ENCODE results near the gene TMEM255B.
"Not testable (repeated sequence)": the region's sequence is repeated elsewhere in the genome, so short reads cannot be mapped to it uniquely, and the experiment has no call there.

The TMEM255B gene

GRCh38 chr13:113820813-113821651 is 62.0 kb downstream of the TMEM255B start:
- no peak for DNase-seq

DNA sequence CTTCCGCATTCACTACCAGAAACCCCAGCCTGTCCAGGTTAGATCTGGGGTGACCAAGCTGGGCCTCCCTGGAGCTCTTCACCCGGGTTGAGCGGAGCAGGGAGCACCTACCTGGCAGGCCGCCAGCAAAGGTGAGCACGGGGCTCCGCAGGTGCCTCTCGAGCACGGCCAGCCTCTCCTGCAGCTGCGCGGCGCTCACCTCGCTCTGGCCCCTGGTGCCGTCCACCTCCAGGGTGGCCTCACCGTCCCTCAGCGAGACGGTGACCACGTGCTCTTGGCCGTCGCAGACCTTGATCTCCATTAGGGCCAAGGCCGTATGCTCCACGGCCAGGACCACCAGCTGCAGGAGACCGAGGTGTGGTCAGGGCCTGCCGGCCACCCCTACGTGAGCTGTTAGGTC is 62.8 kb downstream of the TMEM255B start:
- no peak for DNase-seq

DNA sequence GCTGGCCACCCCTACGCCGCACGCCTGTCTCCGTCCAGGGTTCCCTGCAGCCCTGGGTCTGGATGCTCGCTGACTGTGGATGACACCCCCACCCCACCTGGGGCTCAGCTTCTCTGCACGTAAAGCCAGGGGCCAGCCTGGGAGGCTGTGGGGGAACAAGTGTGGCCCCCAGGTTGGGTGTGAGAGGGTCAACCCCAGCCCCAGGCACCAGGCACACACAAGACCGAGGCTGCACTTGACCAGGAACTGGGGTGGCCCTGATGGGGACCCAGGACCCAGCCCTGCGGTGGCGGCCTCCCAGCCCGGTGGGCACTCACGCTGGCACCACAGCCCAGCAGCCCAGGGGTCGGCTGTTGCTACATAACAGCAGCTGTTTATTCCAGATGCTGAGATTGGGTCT is 63.2 kb downstream of the TMEM255B start:
- DNase-seq: no peak

GRCh38 chr13:113822956-113823744 is 64.1 kb downstream of the TMEM255B start:
- DNase-seq: no peak

- no peak for DNase-seq
Observed at GRCh38 chr13:113823771-113824170, 64.7 kb downstream of the TMEM255B start.

GRCh38 chr13:113825841-113826240 is 66.8 kb downstream of the TMEM255B start:
- DNase-seq: no peak

DNA sequence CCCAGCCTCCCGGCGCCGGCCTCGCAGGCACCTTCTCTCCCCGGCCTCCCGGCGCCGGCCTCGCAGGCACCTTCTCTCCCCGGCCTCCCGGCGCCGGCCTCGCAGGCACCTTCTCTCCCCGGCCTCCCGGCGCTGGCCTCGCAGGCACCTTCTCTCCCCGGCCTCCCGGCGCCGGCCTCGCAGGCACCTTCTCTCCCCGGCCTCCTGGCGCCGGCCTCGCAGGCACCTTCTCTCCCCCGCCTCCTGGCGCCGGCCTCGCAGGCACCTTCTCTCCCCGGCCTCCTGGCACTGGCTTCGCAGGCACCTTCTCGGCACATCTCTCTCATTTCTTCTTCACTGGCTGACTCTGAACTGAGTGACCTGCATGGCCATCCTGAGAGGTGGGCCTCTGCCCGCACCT is 67.4 kb downstream of the TMEM255B start:
- not testable (repeated sequence) for DNase-seq

GRCh38 chr13:113827021-113827420 is 68.0 kb downstream of the TMEM255B start:
- DNase-seq: no peak

DNA sequence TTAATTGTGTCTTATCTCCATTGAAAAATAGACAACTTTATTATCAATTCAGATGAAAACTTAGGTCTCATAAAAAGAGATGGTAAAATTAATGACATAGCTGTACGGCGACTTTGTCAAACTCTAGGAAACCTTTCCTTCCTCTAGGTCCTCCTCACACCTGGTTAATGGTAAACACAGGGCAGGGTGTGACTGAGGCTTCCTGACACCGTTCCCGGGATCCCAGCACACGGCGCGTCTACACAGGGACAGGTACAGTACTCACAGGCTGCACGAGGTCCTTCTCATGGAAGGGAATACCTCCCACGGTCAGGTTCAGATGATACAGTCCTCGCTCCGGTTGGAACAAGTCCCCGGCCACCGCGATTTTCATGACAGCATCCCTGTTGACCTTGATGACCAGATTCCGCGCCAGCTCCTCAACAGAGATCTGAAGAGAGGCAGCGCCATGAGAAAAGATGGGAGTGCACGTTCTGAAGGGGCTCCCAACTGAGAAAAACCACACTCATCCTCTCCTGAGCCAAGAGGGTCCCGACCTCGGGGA is 69.3 kb downstream of the TMEM255B start:
- no peak for DNase-seq

- not testable (repeated sequence) for DNase-seq
Observed at GRCh38 chr13:113830426-113830950, 71.5 kb downstream of the TMEM255B start.

GRCh38 chr13:113831061-113831460 is 72.0 kb downstream of the TMEM255B start:
- DNase-seq: no peak

- no peak for DNase-seq
Observed at GRCh38 chr13:113832205-113832604, 73.2 kb downstream of the TMEM255B start.

DNA sequence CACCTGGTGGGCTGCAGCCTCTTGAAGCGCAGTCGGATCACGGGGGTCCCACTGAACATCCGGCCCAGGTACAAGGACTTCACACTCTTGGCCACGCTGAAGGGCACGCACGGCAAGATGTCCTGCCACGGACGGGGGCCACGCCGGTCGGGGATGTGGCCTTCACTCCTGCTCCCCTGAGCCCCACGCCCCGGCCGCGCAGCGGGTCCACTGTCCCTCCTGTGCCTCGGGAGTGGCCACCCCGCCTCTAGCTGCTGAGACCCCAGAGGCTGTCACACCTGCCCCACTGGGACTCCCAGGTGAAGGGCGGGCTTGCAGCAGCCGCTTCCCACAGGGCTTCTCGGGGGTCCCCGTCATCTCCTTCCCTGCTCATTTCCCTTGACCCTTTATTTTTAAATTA is 73.6 kb downstream of the TMEM255B start:
- DNase-seq: no peak

DNA sequence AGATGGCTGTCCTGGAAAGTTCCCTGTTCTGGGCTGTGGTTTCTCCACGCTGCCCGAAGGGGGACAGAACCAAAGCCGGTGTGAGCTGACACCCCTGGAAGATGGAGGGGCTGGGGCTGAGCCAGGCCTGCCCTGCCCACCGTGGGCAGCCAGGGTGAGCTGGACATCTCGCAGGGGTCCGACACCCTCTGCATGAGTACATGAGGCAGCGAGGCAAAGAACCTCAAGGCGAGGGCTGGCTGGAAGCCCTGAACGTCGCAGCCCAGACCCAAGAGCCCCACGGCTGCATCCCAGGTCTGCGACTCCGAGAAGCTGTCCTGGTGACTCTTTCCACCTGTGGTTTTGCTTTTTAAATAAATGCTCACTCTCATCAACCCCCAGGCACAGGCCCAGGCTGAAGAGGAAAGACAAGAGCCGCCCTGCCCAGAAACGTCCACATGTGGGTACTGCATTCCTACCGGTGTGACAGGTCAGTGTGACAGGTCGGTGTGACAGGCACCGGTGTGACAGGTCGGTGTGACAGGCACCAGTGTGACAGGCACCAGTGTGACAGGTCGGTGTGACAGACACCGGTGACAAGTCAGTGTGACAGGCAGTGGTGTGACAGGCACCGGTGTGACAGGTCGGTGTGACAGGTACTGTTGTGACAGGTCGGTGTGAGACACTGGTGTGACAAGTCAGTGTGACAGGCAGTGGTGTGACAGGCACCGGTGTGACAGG is 74.2 kb downstream of the TMEM255B start:
- no peak for DNase-seq

- not testable (repeated sequence) for DNase-seq
Observed at GRCh38 chr13:113834006-113834405, 75.0 kb downstream of the TMEM255B start.

GRCh38 chr13:113834496-113835200 is 75.6 kb downstream of the TMEM255B start:
- no peak for DNase-seq

- no peak for DNase-seq
Observed at GRCh38 chr13:113835461-113836270, 76.6 kb downstream of the TMEM255B start.

GRCh38 chr13:113836768-113837559 is 77.9 kb downstream of the TMEM255B start:
- no peak for DNase-seq

DNA sequence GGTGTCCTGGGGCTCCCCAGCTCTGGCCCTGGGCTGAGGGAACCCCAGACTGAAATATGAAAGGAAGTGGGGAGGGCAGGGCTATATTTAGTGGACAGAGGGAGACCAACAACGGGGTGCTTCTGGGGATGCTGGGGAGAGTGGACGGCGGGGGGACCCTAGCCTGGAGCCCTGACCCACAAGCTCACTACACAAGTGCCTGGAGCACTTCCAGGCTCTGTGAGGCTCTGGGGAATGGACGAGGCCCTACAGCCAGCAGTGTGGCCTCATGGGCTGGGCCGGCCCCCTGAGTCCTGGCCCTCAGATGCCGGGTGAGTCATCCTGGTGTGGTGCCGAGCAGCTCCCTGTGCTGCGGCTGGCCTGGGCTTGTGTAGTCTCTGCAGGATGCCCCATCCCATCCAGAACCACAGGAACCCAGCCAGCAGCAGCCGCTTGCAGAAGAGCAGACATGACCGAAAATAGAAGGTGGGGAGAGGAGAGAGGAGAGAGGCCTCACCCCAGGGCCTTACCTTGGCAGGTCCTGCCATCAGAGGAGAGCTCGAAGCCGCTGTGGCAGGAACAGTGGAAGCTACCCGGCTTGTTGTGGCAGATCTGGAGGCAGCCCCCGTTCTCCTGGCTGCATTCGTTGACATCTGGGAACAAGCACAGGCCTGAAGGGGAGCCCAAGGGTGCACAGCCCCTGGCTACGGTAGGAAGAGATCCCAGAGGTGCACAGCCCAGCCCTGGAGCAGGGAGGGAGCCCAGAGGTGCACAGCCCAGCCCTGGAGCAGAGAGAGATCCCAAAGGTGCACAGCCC is 78.7 kb downstream of the TMEM255B start:
- no peak for DNase-seq
